ENCODE results near the gene VPS33A.

Gene VPS33A

DNA sequence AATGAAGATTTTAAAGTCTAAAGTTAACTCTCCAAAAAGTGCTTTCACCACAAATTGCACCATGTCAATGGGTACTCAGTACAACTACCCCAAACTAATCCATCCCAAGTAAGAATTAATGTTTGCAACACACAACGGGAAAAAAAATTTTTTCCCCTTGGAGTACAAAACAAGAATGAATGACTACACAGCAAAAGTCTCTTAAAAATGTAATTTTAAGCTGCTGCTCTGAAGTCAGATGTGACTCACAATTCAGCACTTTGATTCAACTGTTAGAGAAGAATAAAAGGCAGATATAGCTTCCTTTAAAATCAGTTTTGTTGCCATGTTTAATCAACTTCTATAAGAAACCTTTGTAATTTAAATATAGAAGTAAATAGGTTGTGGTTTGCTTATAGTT lies 42.5 kb upstream of the VPS33A start:
- Mint-ChIP-seq H3K4me1 (peaks cover 5% of the 10 kb centered on the region), H3K9me3 (no peaks in the 10 kb centered on the region), H3K27ac (no peak overlapping the region), H3K27me3 (ENCODE audit: low read depth, poor library complexity) (no peaks in the 10 kb centered on the region), H3K36me3 (ENCODE audit: low read depth) (peaks cover 27% of the 10 kb centered on the region), H3K4me3 (no peak overlapping the region)
- no peak for TF ChIP-seq CTCF (IDR thresholded peaks at IDR 0.05)
- no peak for DNase-seq

DNA sequence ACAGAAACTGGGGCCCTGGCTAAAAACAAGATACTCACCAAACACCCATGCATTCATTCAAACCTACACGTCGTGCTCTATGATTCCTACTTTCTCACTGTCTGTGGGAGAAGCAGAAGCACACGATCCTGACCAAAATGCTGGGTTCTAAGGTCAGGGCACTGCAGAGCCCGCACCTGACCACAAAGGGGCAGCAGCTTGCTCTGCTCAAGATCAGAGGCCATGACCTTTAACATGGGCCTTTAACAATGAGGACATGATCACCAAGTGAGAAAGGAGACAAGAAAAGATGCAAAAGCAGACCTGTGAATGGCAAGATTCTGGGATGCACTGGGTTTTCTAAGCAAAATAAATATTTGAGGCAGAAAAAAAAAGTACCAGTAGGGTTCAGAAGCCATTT lies 40.1 kb upstream of the VPS33A start:
- peak; percentile 19 for TF ChIP-seq CTCF (IDR thresholded peaks at IDR 0.05)
- peak; percentile 14 for DNase-seq
- no peak overlapping the region for H3K27ac Mint-ChIP-seq
- H3K9me3 Mint-ChIP-seq, result no peaks in the 10 kb centered on the region
- no peaks in the 10 kb centered on the region for H3K27me3 Mint-ChIP-seq (ENCODE audit: low read depth, poor library complexity)
- no peak overlapping the region for H3K4me3 Mint-ChIP-seq
- H3K4me1 Mint-ChIP-seq, result peaks cover 5% of the 10 kb centered on the region
- peaks cover 22% of the 10 kb centered on the region for H3K36me3 Mint-ChIP-seq (ENCODE audit: low read depth)

DNA sequence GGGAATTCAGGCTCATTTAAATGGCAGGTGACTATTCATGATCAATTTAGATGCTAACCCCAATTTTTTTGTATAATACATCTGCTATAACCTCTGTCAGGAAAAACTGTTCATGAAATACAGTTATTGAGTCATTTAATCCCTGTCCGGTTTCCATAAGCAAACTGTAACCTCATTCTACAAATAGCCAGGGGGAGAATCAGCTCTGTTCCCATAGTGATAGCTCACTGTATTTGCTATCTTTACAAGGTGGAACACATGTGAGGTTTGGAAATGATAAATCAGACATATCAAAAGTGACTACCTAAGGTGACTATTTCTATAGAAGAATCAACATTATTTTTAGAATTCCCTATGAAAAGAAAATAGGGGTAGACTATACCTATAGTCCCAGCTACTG lies 38.6 kb upstream of the VPS33A start:
- no peak overlapping the region for H3K4me3 Mint-ChIP-seq
- H3K27me3 Mint-ChIP-seq (ENCODE audit: low read depth, poor library complexity), result no peaks in the 10 kb centered on the region
- H3K36me3 Mint-ChIP-seq (ENCODE audit: low read depth), result peaks cover 22% of the 10 kb centered on the region
- H3K27ac Mint-ChIP-seq, result no peak overlapping the region
- peaks cover 5% of the 10 kb centered on the region for H3K4me1 Mint-ChIP-seq
- no peak for TF ChIP-seq CTCF (IDR thresholded peaks at IDR 0.05)
- H3K9me3 Mint-ChIP-seq, result no peaks in the 10 kb centered on the region
- DNase-seq, result no peak

DNA sequence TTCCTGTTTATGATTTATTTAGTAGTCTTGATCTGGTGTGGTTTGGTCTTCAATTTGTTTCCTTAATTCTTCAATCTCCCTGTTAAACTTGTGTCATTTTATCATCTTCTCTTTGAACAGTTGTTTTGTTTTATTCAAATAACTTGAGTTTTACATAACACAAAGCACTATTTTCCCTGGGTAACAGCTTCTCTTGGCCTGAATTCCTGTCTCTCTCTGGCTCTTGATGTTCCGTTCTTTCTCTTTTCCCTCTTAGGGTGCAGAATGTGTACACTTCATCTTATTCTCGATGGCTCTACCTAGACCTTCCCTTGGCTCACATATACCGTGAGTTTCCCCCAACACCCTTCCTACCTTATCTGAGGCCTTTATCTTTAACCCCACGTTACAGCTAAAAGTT lies 36.8 kb upstream of the VPS33A start:
- Mint-ChIP-seq H3K27ac (peak overlapping the region; percentile 0), H3K27me3 (ENCODE audit: low read depth, poor library complexity) (no peaks in the 10 kb centered on the region), H3K36me3 (ENCODE audit: low read depth) (peaks cover 17% of the 10 kb centered on the region), H3K4me3 (no peak overlapping the region), H3K9me3 (no peaks in the 10 kb centered on the region), H3K4me1 (peaks cover 5% of the 10 kb centered on the region)
- no peak for DNase-seq
- TF ChIP-seq CTCF (IDR thresholded peaks at IDR 0.05), result no peak

- Mint-ChIP-seq H3K27me3 (ENCODE audit: low read depth, poor library complexity) (no peaks in the 10 kb centered on the region), H3K4me1 (no peaks in the 10 kb centered on the region), H3K36me3 (ENCODE audit: low read depth) (peaks cover 27% of the 10 kb centered on the region), H3K27ac (no peak overlapping the region), H3K9me3 (no peaks in the 10 kb centered on the region), H3K4me3 (no peak overlapping the region)
- TF ChIP-seq CTCF (IDR thresholded peaks at IDR 0.05), result no peak
- DNase-seq, result no peak
Measured at GRCh38 chr12:122298071-122298748, 31.9 kb upstream of the VPS33A start.

DNA sequence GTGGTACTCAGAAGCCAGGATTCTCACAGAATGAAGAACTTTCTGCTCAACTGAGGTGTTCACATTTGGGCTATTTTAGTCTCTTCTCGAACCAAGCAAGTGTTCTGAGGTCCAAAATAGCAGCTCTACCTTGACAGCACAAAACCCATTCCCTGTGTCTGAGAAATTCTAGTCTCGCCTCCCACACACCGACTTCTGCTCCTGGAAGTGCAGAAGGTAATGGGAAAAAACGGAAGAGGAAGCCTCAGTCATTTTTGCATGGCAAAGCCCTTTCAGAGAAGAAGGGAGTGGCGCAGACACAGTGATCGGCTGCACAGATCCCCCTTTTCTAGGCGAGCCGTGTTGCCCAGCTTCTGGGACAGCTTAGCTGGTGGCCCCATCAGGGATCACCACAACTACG lies 31.2 kb upstream of the VPS33A start:
- H3K9me3 Mint-ChIP-seq, result no peaks in the 10 kb centered on the region
- no peaks in the 10 kb centered on the region for H3K27me3 Mint-ChIP-seq (ENCODE audit: low read depth, poor library complexity)
- no peak for DNase-seq
- no peak for TF ChIP-seq CTCF (IDR thresholded peaks at IDR 0.05)
- no peak overlapping the region for H3K4me3 Mint-ChIP-seq
- no peak overlapping the region for H3K27ac Mint-ChIP-seq
- peaks cover 33% of the 10 kb centered on the region for H3K36me3 Mint-ChIP-seq (ENCODE audit: low read depth)
- no peaks in the 10 kb centered on the region for H3K4me1 Mint-ChIP-seq
